Upper lobe of left lung (tissue), 4 donors: ENCODE results near the gene KMT2A.

Experiments used
- CTCF ChIP-seq, 6 experiments: fragments of 450-650 bp in 4 of 6; fragments of 200-600 bp in 2 of 6; sonication (generic) in 2 of 6; IDR thresholded peaks; one replicate each; pipeline ENCODE4 v1.5.1; 2016 to 2019; ENCODE audit warnings: antibody characterized with exemption in 6 of 6
- POLR2A ChIP-seq, 4 donors: fragments of 450-650 bp; IDR thresholded peaks; one replicate each; pipeline ENCODE4 v1.5.1; 2016 to 2017; ENCODE audit warnings: antibody characterized with exemption in 4 of 4, mild to moderate bottlenecking in 2 of 4
- POLR2AphosphoS5 ChIP-seq, 2 donors: sonication (generic); formaldehyde crosslinking; IDR thresholded peaks; one replicate each; pipeline ENCODE4 v1.5.1; 2017; ENCODE audit warnings: antibody characterized with exemption in 2 of 2

- no peak for TF ChIP-seq CTCF (IDR thresholded peaks at IDR 0.05)
- TF ChIP-seq POLR2AphosphoS5 (IDR thresholded peaks at IDR 0.05), result no peak
- no peak for TF ChIP-seq POLR2A (IDR thresholded peaks at IDR 0.05)
These were observed 54.7 kb downstream of the KMT2A start for GRCh38 chr11:118491041-118491440.
